GM12865 (cell line): ENCODE data around the gene RNF32.
A peak's percentile ranks its signal among the peaks of the same experiment; 100 is the strongest.
"Not testable (repeated sequence)": the region's sequence is repeated elsewhere in the genome, so short reads cannot be mapped to it uniquely, and the experiment has no call there.

Experiments
- DNase-seq: peaks from one replicate; pipeline ENCODE4 v3.0.0; 2010; ENCODE audit warnings: low read depth
- H3K4me3 ChIP-seq: 2 replicates; pipeline ENCODE4 v1.5.1; 2011; ENCODE audit warnings: mild to moderate bottlenecking, low read depth, low read length, control low read depth
- TF ChIP-seq, protein P1 (sequence below): IDR thresholded peaks from 2 replicates; pipeline ENCODE4 v1.5.1; 2011; ENCODE audit warnings: low read length, control low read depth, low read depth, inconsistent platforms; ENCODE audit not compliant: insufficient read depth; ENCODE audit errors: missing control alignments

The RNF32 gene

GRCh38 chr7:156635529-156636385, 4.8 kb upstream of the RNF32 start:
- DNase-seq, result no peak
- no peak overlapping the region for H3K4me3 ChIP-seq
- TF ChIP-seq, protein P1, sequence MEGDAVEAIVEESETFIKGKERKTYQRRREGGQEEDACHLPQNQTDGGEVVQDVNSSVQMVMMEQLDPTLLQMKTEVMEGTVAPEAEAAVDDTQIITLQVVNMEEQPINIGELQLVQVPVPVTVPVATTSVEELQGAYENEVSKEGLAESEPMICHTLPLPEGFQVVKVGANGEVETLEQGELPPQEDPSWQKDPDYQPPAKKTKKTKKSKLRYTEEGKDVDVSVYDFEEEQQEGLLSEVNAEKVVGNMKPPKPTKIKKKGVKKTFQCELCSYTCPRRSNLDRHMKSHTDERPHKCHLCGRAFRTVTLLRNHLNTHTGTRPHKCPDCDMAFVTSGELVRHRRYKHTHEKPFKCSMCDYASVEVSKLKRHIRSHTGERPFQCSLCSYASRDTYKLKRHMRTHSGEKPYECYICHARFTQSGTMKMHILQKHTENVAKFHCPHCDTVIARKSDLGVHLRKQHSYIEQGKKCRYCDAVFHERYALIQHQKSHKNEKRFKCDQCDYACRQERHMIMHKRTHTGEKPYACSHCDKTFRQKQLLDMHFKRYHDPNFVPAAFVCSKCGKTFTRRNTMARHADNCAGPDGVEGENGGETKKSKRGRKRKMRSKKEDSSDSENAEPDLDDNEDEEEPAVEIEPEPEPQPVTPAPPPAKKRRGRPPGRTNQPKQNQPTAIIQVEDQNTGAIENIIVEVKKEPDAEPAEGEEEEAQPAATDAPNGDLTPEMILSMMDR, result no peak

GRCh38 chr7:156637093-156637492, 3.5 kb upstream of the RNF32 start:
- not testable (repeated sequence) for DNase-seq

DNA sequence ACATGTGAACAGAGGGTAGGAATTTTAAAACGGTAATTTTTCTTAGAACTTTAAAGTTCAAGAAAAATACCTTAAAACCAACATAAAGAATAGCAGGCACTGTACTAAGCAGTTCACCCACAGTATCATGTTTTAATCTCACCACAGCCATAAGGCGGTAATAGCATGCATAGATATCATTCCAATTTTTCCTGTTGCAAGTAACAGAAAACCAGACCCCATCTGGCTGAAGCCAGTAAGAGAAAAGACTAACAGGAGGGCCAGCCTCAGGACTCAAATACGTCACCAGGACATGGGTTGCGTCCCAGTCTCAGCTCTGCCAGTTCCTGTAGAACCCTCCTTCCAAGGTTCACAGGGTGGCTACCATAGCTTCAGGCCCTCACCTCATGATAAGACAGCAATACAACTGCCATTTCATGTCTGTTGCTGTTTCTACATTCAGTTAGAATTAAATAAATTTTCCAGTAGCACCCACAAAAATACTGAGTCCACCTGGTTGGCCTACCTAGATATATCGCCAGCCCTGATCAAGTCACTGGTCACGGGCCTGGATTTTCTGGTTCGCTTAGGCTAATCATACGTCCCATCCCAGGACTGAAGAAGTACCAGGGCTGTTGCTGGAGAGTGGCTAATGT, 2.0 kb upstream of the RNF32 start:
- DNase-seq, result no peak
- TF ChIP-seq, protein P1, result no peak
- H3K4me3 ChIP-seq, result no peak overlapping the region

More at GRCh38 chr7:156637093-156637492, 3.5 kb upstream of the RNF32 start:
- H3K4me3 ChIP-seq, result not testable (repeated sequence)

DNA sequence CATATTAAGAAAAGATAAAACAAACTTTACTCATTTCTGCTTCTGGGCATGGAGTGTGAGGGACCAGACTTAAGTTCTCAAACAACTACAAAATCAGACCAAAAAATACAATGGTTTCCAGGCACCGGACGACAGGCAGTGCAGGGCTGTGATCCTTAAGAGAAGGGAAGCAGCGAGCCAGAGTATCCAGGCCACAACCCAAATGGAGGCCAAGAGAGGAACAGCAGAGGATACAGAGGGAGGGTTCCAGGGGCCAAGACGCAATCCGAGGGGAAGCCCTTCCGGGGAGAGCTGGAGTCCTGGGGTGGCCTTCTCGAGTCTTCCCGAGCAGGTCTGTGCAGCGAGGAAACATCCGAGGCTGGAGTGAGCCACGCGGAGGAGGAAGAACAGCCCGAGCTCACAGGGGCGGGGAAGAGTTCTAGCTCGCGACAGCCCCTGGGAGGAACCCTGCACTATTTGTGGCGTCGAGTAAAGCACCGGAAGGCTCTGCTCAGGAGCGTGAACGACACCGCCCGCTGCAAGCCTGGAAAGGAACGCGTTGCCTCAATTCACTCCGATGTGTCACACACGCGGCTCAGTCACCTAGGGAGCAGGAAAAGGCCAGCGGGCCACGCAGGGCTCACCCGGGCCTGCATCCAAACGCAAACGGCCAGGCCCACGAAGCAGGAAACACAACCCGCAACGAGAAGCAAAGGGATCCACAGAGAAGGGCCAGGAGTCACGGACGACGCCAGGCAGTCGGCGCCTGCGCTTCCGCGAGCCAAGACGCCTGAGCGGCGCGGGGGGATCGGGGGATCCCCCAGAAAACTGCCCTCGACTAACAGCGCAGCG, 933 bp upstream of the RNF32 start:
- no peak for DNase-seq
- H3K4me3 ChIP-seq, result peak overlapping the region; percentile 78
- TF ChIP-seq, protein P1, result no peak

DNA sequence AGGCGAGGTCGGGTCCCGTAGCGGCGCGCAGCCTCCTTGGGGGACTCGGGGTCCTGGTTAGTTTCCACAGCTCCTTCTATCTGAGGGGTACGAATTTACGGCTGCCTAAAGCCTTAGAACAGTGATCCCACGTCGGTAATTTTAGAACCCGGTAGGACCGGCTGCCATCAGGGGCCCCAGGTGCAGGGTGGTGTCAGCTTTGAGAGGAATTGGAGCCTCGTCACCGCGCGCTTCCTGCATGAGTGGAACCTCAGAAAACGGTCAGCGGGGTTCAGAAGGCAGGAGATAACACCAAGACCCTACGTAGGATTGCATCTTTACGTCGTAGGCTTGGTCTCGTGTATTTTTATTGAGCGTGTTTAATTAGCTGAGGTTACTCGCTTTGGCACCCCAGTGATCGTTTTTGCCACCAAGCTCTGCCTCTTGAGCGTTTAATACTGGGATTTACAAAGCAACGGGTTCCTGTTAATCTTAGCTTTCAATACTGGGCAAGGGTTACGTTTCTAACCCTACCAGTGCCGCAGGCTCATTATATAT, 443 bp downstream of the RNF32 start:
- peak overlapping the region; percentile 62 for H3K4me3 ChIP-seq
- TF ChIP-seq, protein P1, result no peak
- peak; percentile 82 for DNase-seq

- no peak overlapping the region for H3K4me3 ChIP-seq
- no peak for DNase-seq
- TF ChIP-seq, protein P1, result no peak
Measured at GRCh38 chr7:156642306-156643045, 1.9 kb downstream of the RNF32 start.

DNA sequence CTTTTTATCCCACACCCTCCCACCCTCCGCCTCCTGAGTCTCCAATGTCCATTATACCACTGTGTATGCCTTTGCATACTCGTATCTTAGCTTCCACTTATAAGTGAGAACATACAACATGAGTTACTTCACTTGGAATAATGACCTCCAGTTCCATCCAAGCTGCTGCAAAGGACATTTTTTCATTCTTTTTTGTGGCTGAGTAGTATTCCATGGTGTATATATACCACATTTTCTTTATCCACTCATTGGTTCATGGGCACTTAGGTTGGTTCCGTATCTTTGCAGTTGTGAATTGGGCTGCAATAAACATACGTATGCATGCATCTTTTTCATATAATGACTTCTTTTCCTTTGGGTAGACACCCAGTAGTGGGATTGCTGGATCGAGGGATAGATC, 6.8 kb downstream of the RNF32 start:
- not testable (repeated sequence) for H3K4me3 ChIP-seq, DNase-seq
